MM.1S (cell line): ENCODE measurements around the gene MZF1.

Experiments used
- DNase-seq: peaks from one replicate; pipeline ENCODE4 v3.0.0-alpha.2; 2015
- H2AFZ ChIP-seq: fragments of 300-600 bp; sonication (generic); 2 replicates; pipeline ENCODE4 v1.6.0; 2016; ENCODE audit warnings: antibody characterized with exemption, low read length
- H3F3A ChIP-seq: fragments of 300-600 bp; sonication (generic); 2 replicates; pipeline ENCODE4 v1.6.1; 2016; ENCODE audit warnings: mild to moderate bottlenecking, antibody characterized with exemption, low read length, moderate library complexity, mixed read lengths; ENCODE audit not compliant: insufficient read depth
- H3K27ac ChIP-seq: fragments of 300-600 bp; sonication (generic); 2 replicates; pipeline ENCODE4 v1.5.1; 2016; ENCODE audit warnings: mild to moderate bottlenecking, low read length
- H3K27me3 ChIP-seq: fragments of 300-600 bp; sonication (generic); replicated peaks from 2 replicates; pipeline ENCODE4 v1.6.0; 2016; ENCODE audit warnings: low read length; ENCODE audit not compliant: insufficient read depth
- H3K36me3 ChIP-seq: fragments of 300-600 bp; sonication (generic); replicated peaks from 2 replicates; pipeline ENCODE4 v1.6.1; 2016; ENCODE audit warnings: mild to moderate bottlenecking, low read length, mixed read lengths; ENCODE audit not compliant: insufficient read depth
- H3K4me1 ChIP-seq: fragments of 300-600 bp; sonication (generic); 2 replicates; pipeline ENCODE4 v1.6.1; 2016; ENCODE audit warnings: low read length, mixed read lengths
- H3K4me2 ChIP-seq: fragments of 300-600 bp; sonication (generic); 2 replicates; pipeline ENCODE4 v1.6.0; 2016; ENCODE audit warnings: low read depth, low read length
- H3K4me3 ChIP-seq: fragments of 300-600 bp; sonication (generic); 2 replicates; pipeline ENCODE4 v1.5.1; 2016; ENCODE audit warnings: low read length, mixed read lengths
- H3K79me2 ChIP-seq: fragments of 300-600 bp; sonication (generic); 2 replicates; pipeline ENCODE4 v1.6.1; 2016; ENCODE audit warnings: mixed run types, low read length, mixed read lengths
- H3K9ac ChIP-seq: fragments of 300-600 bp; sonication (generic); 2 replicates; pipeline ENCODE4 v1.6.1; 2016; ENCODE audit warnings: low read length, mixed read lengths
- H3K9me2 ChIP-seq: fragments of 300-600 bp; sonication (generic); replicated peaks from 2 replicates; pipeline ENCODE4 v1.6.1; 2016; ENCODE audit warnings: mild to moderate bottlenecking, low read length, mixed read lengths; ENCODE audit not compliant: insufficient read depth
- H3K9me3 ChIP-seq: fragments of 300-600 bp; sonication (generic); replicated peaks from 2 replicates; pipeline ENCODE4 v1.6.1; 2016; ENCODE audit warnings: mild to moderate bottlenecking, low read length, mixed read lengths; ENCODE audit not compliant: insufficient read depth
- H4K20me1 ChIP-seq: fragments of 300-600 bp; sonication (generic); 2 replicates; pipeline ENCODE4 v1.6.1; 2016; ENCODE audit warnings: mild to moderate bottlenecking, low read length, moderate library complexity, mixed read lengths; ENCODE audit not compliant: insufficient read depth
- EZH2 ChIP-seq: fragments of 300-600 bp; sonication (generic); optimal IDR thresholded peaks from 2 replicates; pipeline ENCODE3; 2017; ENCODE audit warnings: low read depth, mild to moderate bottlenecking, antibody characterized with exemption, low read length, mixed read lengths
- EZH2phosphoT487 ChIP-seq: fragments of 300-600 bp; sonication (generic); IDR thresholded peaks from 2 replicates; pipeline ENCODE4 v1.6.1; 2018; ENCODE audit warnings: antibody characterized with exemption, low read length
- TF ChIP-seq, protein P1 (sequence below): fragments of 300-600 bp; sonication (generic); IDR thresholded peaks from 2 replicates; pipeline ENCODE4 v1.5.1; 2016; ENCODE audit warnings: antibody characterized with exemption, low read length, mixed read lengths

Gene MZF1

DNA sequence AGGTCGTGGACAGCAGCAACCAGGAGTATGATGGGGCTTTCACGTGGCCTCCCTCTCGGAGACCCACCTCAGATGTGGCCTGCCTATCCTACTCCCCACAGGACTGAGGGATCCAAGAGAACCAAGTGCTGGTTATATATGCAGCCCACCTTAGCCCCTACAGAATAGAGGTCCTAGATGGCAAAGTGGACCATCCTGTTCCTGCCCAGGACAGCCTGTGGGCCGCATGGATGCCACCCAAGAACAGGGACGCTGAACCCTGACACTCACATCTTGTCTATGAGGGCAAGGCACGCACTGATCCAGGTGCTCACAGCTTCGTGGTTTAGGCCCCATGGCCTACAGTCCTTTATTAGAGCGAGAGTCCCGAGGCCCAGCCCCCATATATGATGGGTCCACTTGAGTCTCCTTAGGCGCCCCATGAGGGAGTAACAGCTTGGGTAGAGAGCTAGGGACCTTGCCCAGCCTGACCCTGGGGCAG is 59.9 kb downstream of the MZF1 start:
- Histone ChIP-seq H3K4me1 (no peaks in the 10 kb centered on the region), H3K9me3 (no peaks in the 10 kb centered on the region), H3K4me2 (no peak overlapping the region), H3K79me2 (peaks cover 3% of the 10 kb centered on the region), H3K9me2 (no peaks in the 10 kb centered on the region), H3K27ac (no peak overlapping the region), H3F3A (no peaks in the 10 kb centered on the region), H2AFZ (no peak overlapping the region), H4K20me1 (no peaks in the 10 kb centered on the region), H3K9ac (no peak overlapping the region), H3K4me3 (no peak overlapping the region), H3K36me3 (no peaks in the 10 kb centered on the region), H3K27me3 (no peaks in the 10 kb centered on the region)
- TF ChIP-seq, protein P1, sequence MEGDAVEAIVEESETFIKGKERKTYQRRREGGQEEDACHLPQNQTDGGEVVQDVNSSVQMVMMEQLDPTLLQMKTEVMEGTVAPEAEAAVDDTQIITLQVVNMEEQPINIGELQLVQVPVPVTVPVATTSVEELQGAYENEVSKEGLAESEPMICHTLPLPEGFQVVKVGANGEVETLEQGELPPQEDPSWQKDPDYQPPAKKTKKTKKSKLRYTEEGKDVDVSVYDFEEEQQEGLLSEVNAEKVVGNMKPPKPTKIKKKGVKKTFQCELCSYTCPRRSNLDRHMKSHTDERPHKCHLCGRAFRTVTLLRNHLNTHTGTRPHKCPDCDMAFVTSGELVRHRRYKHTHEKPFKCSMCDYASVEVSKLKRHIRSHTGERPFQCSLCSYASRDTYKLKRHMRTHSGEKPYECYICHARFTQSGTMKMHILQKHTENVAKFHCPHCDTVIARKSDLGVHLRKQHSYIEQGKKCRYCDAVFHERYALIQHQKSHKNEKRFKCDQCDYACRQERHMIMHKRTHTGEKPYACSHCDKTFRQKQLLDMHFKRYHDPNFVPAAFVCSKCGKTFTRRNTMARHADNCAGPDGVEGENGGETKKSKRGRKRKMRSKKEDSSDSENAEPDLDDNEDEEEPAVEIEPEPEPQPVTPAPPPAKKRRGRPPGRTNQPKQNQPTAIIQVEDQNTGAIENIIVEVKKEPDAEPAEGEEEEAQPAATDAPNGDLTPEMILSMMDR: no peak
- TF ChIP-seq EZH2phosphoT487 (no peak), EZH2 (no peak)
- DNase-seq: no peak
